ENCODE measurements around the gene POLR1E.

POLR1E gene

GRCh38 chr9:37486256-37486615 is 488 bp downstream of the POLR1E start:
- in situ Hi-C loops (cut with MboI; ENCODE audit: low sequenced_read_pairs, unreplicated experiment): loop anchor here (10.0 kb wide), 1 partner anchor 109 kb away; the partner anchor contains the start of gene TOMM5
- no peak for TF ChIP-seq CTCF (IDR thresholded peaks at IDR 0.05; ENCODE audit: borderline replicate concordance, control extremely low read depth, extremely low read depth, insufficient read depth, missing control alignments)
- DNase-seq (ENCODE audit: low spot score): no peak

- no peak for DNase-seq (ENCODE audit: low spot score)
- no peak for TF ChIP-seq CTCF (IDR thresholded peaks at IDR 0.05; ENCODE audit: borderline replicate concordance, control extremely low read depth, extremely low read depth, insufficient read depth, missing control alignments)
- in situ Hi-C loops (cut with MboI; ENCODE audit: low sequenced_read_pairs, unreplicated experiment): loop anchor here (10.0 kb wide), 1 partner anchor 108 kb away; the partner anchor contains the start of gene TOMM5
Measured at GRCh38 chr9:37486616-37487548, 1.1 kb downstream of the POLR1E start.

- no peak for DNase-seq (ENCODE audit: low spot score)
- no peak for TF ChIP-seq CTCF (IDR thresholded peaks at IDR 0.05; ENCODE audit: borderline replicate concordance, control extremely low read depth, extremely low read depth, insufficient read depth, missing control alignments)
- in situ Hi-C loops (cut with MboI; ENCODE audit: low sequenced_read_pairs, unreplicated experiment): no loop called here
Measured at GRCh38 chr9:37491939-37492338, 6.2 kb downstream of the POLR1E start.

- no peak for TF ChIP-seq CTCF (IDR thresholded peaks at IDR 0.05; ENCODE audit: borderline replicate concordance, control extremely low read depth, extremely low read depth, insufficient read depth, missing control alignments)
- no peak for DNase-seq (ENCODE audit: low spot score)
- in situ Hi-C loops (cut with MboI; ENCODE audit: low sequenced_read_pairs, unreplicated experiment): no loop called here
Measured at GRCh38 chr9:37495571-37495970, 9.8 kb downstream of the POLR1E start.

- in situ Hi-C loops (cut with MboI; ENCODE audit: low sequenced_read_pairs, unreplicated experiment): no loop called here
- no peak for TF ChIP-seq CTCF (IDR thresholded peaks at IDR 0.05; ENCODE audit: borderline replicate concordance, control extremely low read depth, extremely low read depth, insufficient read depth, missing control alignments)
- DNase-seq (ENCODE audit: low spot score): no peak
Measured at GRCh38 chr9:37496020-37496419, 10.3 kb downstream of the POLR1E start.

GRCh38 chr9:37497320-37497719 is 11.6 kb downstream of the POLR1E start:
- TF ChIP-seq CTCF (IDR thresholded peaks at IDR 0.05; ENCODE audit: borderline replicate concordance, control extremely low read depth, extremely low read depth, insufficient read depth, missing control alignments): no peak
- no peak for DNase-seq (ENCODE audit: low spot score)
- in situ Hi-C loops (cut with MboI; ENCODE audit: low sequenced_read_pairs, unreplicated experiment): no loop called here

Data from GM13976 (cell line).